Stimulated activated CD4-positive, alpha-beta T cell treated with anti-CD3 and anti-CD28 coated beads, Interleukin-4, amount 100 ng/mL, for 1 hour (primary cell): ENCODE data around the gene EMID1.
A peak's percentile ranks its signal among the peaks of the same experiment; 100 is the strongest.

Source experiments
- DNase-seq: peaks from one replicate; pipeline ENCODE4 v3.0.0-alpha.2; 2020

Gene EMID1

GRCh38 chr22:29260601-29261315 is 55.1 kb downstream of the EMID1 start:
- DNase-seq: no peak

GRCh38 chr22:29263791-29264276 is 58.1 kb downstream of the EMID1 start:
- DNase-seq: no peak

- no peak for DNase-seq
Observed at GRCh38 chr22:29265305-29265704, 59.6 kb downstream of the EMID1 start.

- no peak for DNase-seq
Observed at GRCh38 chr22:29265929-29266328, 60.2 kb downstream of the EMID1 start.

- no peak for DNase-seq
Observed at GRCh38 chr22:29266564-29267461, 61.1 kb downstream of the EMID1 start.

- DNase-seq: no peak
Observed at GRCh38 chr22:29267462-29267857, 61.8 kb downstream of the EMID1 start.

GRCh38 chr22:29267858-29268510 is 62.3 kb downstream of the EMID1 start, which contains the start of the genes EWSR1 and RHBDD3:
EWSR1 (plus strand) TSS chr22:29268268; CDS start chr22:29268337, 69 bp downstream.
RHBDD3 (minus strand) TSS chr22:29267981; CDS start chr22:29265626, 2,355 bp downstream.
- peak; percentile 95 for DNase-seq

GRCh38 chr22:29268511-29269229 is 63.0 kb downstream of the EMID1 start:
- DNase-seq: peak; percentile 46

GRCh38 chr22:29269230-29269604 is 63.5 kb downstream of the EMID1 start:
- DNase-seq: no peak

GRCh38 chr22:29269731-29270474 is 64.2 kb downstream of the EMID1 start:
- DNase-seq: no peak

GRCh38 chr22:29270475-29271271 is 65.0 kb downstream of the EMID1 start:
- DNase-seq: no peak

- DNase-seq: no peak
Observed at GRCh38 chr22:29272624-29273023, 66.9 kb downstream of the EMID1 start.

GRCh38 chr22:29275167-29275566 is 69.5 kb downstream of the EMID1 start:
- no peak for DNase-seq

GRCh38 chr22:29275819-29276565 is 70.3 kb downstream of the EMID1 start:
- no peak for DNase-seq

- DNase-seq: no peak
Observed at GRCh38 chr22:29277927-29278326, 72.2 kb downstream of the EMID1 start.

GRCh38 chr22:29284196-29284595 is 78.5 kb downstream of the EMID1 start:
- DNase-seq: no peak

GRCh38 chr22:29288837-29289236 is 83.1 kb downstream of the EMID1 start:
- no peak for DNase-seq

GRCh38 chr22:29290061-29290460 is 84.4 kb downstream of the EMID1 start:
- no peak for DNase-seq

GRCh38 chr22:29291215-29291614 is 85.5 kb downstream of the EMID1 start:
- DNase-seq: no peak

GRCh38 chr22:29292379-29292778 is 86.7 kb downstream of the EMID1 start:
- no peak for DNase-seq
